AG09319 (cell line): ENCODE data around the gene TTBK2.

Source experiments
- DNase-seq: peaks from one replicate; pipeline ENCODE4 v3.0.0-alpha.2; 2010; ENCODE audit warnings: low read depth; ENCODE audit errors: extremely low read depth
- TF ChIP-seq, protein P1 (sequence below): IDR thresholded peaks from 2 replicates; pipeline ENCODE4 v1.5.1; 2011; ENCODE audit warnings: low read depth, mild to moderate bottlenecking, inconsistent platforms, low read length, moderate library complexity

TTBK2 gene

DNA sequence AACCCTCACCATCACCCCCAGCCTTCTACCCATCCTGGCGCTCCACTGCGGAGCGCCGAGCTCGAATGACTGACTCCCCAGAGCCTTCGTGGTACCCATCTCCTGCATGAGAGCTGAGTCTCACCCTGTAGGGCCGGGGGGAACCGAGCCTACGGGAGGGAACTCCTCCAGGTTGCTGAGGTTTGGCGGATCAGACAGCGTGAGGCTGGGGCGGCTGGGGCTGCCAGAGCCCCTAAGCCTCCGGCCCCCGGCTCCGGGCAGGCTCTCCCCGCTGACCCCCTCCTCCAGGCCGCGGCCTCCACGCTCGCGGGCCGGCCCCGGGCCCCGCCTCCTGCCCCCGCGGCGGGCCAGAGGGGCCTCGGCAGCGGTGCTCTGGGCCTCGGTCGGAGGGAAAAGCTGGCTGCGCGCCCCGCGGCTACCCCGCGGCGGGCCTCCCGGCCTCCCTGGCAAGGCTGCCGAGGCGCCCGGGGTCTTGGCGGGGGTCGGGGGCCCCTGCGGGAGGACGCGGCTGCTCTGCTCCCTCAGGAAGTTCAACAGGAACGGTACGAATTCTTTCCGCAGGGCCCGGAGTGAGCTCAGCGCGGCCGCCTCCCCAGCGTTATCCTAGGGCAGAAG, 184.3 kb downstream of the TTBK2 start:
- TF ChIP-seq, protein P1, sequence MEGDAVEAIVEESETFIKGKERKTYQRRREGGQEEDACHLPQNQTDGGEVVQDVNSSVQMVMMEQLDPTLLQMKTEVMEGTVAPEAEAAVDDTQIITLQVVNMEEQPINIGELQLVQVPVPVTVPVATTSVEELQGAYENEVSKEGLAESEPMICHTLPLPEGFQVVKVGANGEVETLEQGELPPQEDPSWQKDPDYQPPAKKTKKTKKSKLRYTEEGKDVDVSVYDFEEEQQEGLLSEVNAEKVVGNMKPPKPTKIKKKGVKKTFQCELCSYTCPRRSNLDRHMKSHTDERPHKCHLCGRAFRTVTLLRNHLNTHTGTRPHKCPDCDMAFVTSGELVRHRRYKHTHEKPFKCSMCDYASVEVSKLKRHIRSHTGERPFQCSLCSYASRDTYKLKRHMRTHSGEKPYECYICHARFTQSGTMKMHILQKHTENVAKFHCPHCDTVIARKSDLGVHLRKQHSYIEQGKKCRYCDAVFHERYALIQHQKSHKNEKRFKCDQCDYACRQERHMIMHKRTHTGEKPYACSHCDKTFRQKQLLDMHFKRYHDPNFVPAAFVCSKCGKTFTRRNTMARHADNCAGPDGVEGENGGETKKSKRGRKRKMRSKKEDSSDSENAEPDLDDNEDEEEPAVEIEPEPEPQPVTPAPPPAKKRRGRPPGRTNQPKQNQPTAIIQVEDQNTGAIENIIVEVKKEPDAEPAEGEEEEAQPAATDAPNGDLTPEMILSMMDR = no peak
- DNase-seq = no peak

DNA sequence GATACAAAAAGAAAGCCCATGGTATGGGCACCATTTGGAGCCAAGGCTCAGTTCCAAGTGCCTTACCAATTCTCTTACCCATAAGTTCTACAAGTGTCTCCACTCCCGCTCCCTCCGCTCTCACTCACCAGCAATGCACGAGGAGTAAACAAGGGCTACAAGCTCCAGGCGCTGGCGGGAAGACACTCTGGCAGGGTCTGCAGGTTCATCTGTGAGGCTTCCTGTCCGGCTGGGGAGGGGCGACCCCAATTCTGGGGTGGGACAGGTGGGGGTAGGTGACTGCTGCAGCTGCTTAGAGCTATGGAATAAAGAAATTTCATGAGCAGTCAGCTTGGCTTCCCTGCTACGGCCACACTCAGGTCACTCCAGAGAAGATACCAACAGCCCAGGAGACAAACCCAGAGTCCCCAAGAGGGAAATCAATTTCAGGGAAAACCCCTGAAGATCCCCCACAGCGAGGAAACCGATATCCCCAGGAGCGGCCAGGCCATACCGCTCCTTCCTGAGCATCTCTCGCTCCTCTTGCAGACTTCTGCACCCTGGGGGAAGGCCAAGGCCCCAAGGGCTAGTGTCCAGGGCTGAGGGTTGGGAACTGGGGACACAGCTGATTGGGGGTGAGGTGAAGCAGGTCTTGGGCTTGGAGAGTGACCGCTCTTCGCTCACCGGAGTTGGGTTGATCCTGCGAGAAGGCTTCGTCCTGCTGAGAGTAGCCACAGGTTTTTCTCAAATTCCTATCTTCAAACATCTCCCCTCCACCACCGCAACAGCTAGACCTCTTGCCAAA, 185.0 kb downstream of the TTBK2 start:
- DNase-seq = no peak
- TF ChIP-seq, protein P1 = no peak

DNA sequence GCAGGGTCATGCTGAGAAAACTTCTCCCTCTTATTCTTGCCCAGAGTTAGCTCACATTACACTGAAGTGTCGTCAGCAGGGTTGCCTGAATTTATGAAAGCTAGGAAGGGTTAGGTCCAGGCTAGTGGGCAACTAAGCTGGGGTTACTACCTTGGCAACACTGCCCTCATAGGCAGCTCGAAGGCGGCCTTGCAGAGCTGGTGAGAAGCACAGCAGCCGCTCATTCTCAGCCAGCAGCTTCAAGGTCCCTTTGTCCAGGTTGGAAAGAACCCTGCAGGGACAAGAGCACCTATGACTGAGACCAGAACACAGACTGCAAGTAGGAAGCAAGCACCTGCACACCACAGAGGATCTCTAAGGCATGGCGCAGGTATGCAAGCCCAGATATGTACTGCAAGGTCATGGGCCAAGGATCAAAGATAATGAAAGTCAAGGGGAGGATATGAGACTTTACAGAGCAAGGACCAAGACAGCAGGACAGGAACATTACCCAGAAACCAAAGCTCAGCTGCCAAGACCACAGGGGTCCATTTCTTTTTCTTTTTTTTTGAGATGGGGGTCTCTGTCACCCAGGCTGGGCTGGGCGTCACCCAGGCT, 186.4 kb downstream of the TTBK2 start:
- TF ChIP-seq, protein P1 = no peak
- DNase-seq = no peak

DNA sequence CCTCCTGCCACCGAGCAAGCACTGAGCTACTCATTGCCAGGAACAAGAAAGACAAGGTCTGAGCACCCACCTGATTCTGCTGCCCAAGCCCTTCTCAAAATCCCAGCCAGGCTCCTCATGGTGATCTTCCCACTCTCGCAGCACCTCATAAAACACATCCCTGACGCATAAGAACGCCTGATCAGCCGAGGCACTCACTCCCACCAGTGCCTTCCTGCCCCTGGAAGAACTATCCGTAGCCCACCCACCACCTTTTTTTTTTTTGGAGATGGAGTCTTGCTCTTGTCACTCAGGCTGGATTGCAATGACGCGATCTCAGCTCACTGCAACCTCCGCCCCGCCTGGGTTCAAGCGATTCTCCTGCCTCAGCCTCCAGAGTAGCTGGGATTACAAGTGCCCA, 187.6 kb downstream of the TTBK2 start:
- TF ChIP-seq, protein P1 = no peak

DNA sequence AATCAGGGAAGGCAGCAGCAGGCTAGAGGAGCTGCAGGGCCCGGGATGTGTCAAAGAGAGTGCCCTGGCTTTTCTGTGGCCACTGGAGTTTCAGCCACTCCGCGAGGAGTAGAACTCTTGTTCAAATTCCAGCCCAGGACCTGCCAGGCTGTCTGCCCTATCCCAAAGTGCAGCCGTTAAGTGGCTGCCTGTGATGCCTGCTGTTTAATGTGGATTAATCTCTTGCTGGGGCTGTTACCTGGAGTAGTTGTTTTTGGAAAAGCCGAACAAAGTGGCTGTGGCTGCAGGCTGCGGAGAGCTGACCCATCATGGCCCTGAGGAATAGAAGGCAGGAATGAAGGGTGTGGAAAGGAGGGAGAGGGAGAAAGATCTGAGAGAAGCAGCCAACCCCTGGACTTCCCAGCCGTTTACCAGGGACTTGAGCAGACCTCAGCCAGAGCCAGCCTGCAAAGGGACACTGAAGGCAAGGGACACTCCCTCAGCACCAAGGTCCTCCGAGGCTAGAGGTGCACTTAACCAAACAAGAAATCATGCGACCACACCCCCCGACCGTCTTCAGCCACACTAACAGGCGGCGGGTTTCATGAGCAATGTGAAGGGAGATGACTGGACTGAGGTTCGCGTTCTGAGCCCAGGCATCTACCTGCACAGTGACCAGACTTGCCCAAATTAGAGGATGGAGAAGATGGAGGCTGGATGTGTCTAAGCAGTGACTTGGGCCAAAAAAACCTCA, 188.3 kb downstream of the TTBK2 start:
- TF ChIP-seq, protein P1 = no peak
- no peak for DNase-seq

More for the DNA sequence above, 187.6 kb downstream of the TTBK2 start:
- no peak for DNase-seq

DNA sequence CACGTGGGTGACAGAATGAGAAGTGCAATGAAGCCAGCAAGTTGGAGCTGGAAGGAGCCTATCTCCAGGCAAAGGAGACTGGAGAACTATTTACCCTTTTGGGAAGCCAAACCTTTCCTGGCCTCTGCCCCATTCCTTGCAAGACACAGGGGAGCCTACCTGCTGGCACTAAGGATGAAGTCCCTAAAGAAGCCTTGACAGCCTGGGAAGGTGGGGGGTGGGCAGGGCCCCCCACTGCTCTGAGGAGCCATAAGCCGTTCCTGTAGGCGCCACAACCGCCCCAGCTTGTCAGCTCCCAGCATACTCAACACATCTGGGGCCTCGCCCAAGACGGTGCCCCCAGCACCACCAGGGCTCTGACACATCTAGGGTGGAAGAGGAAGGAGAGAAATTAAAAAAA, 189.1 kb downstream of the TTBK2 start:
- TF ChIP-seq, protein P1 = no peak
- no peak for DNase-seq
